IgD-negative memory B cell (primary cell): Measurements from ENCODE around the gene CDH1. TPM values are rescaled to one million over a fixed set of nuclear protein-coding genes. Genes with fewer than 3 reads are reported as not detected.

Source experiments
- H3K27ac Mint-ChIP-seq, 3 donors: one replicate each; pipeline ENCODE4 v1.8.0; 2020 to 2022; ENCODE audit warnings: mild to moderate bottlenecking in 3 of 3, mixed read lengths in 3 of 3, moderate library complexity in 1 of 3
- H3K27me3 Mint-ChIP-seq: one replicate; pipeline ENCODE4 v1.8.0; 2021; ENCODE audit warnings: mixed read lengths
- H3K36me3 Mint-ChIP-seq: one replicate; pipeline ENCODE4 v1.8.0; 2020; ENCODE audit warnings: mild to moderate bottlenecking, mixed read lengths
- H3K4me1 Mint-ChIP-seq, 3 donors: one replicate each; pipeline ENCODE4 v1.8.0; 2020 to 2022; ENCODE audit warnings: mixed read lengths in 3 of 3, mild to moderate bottlenecking in 1 of 3
- H3K4me3 Mint-ChIP-seq, 4 donors: one replicate each; pipeline ENCODE4 v1.8.0; 2020 to 2022; ENCODE audit warnings: mild to moderate bottlenecking in 4 of 4, mixed read lengths in 4 of 4, moderate library complexity in 3 of 4
- H3K9me3 Mint-ChIP-seq, 3 donors: one replicate each; pipeline ENCODE4 v1.8.0; 2020 to 2021; ENCODE audit warnings: mixed read lengths in 3 of 3, mild to moderate bottlenecking in 1 of 3
- polyA plus RNA-seq: library from polyadenylated mRNA; unstranded; fragments of 300-500 nt; fragmentation: Illumina TruSeq; gene quantifications from one replicate; pipeline ENCODE4 v1.2.3, GENCODE V29; 2021

The CDH1 gene
- polyA plus RNA-seq, 1 donor from 2014 or later: not detected

- peaks cover 0 to 1% (median 0%) of the 10 kb centered on the region in 3 donors for H3K9me3 Mint-ChIP-seq
- H3K27ac Mint-ChIP-seq: no peak overlapping the region
Measured at GRCh38 chr16:68764862-68765261, 27.8 kb downstream of the CDH1 start.

GRCh38 chr16:68767581-68767980 is 30.5 kb downstream of the CDH1 start:
- Mint-ChIP-seq H3K4me1 (peaks cover 0 to 1% (median 0%) of the 10 kb centered on the region in 3 donors), H3K36me3 (peaks cover 2% of the 10 kb centered on the region)

More at GRCh38 chr16:68764862-68765261, 27.8 kb downstream of the CDH1 start:
- Mint-ChIP-seq H3K4me1 (peaks cover 0 to 10% (median 7%) of the 10 kb centered on the region in 3 donors), H3K4me3 (no peak overlapping the region), H3K27me3 (peaks cover under 1% of the 10 kb centered on the region), H3K36me3 (peaks cover 3% of the 10 kb centered on the region)

GRCh38 chr16:68768175-68768574 is 31.1 kb downstream of the CDH1 start:
- H3K9me3 Mint-ChIP-seq: no peaks in the 10 kb centered on the region
- peaks cover 2% of the 10 kb centered on the region for H3K36me3 Mint-ChIP-seq
- peaks cover 0 to 1% (median 0%) of the 10 kb centered on the region in 3 donors for H3K4me1 Mint-ChIP-seq
- no peak overlapping the region for H3K4me3 Mint-ChIP-seq
- peak overlapping the region in 1 of 3 donors; percentile 59 for H3K27ac Mint-ChIP-seq
- peaks cover 8% of the 10 kb centered on the region for H3K27me3 Mint-ChIP-seq

More at GRCh38 chr16:68767581-68767980, 30.5 kb downstream of the CDH1 start:
- Mint-ChIP-seq H3K4me3 (no peak overlapping the region), H3K9me3 (no peaks in the 10 kb centered on the region), H3K27ac (no peak overlapping the region), H3K27me3 (peaks cover 8% of the 10 kb centered on the region)

GRCh38 chr16:68768771-68769170 is 31.7 kb downstream of the CDH1 start:
- Mint-ChIP-seq H3K36me3 (peaks cover 2% of the 10 kb centered on the region), H3K4me3 (no peak overlapping the region), H3K27ac (peak overlapping the region in 1 of 3 donors; percentile 59), H3K4me1 (peaks cover 0 to 1% (median 0%) of the 10 kb centered on the region in 3 donors), H3K9me3 (no peaks in the 10 kb centered on the region), H3K27me3 (peaks cover 8% of the 10 kb centered on the region)

- H3K27me3 Mint-ChIP-seq: peaks cover 8% of the 10 kb centered on the region
- H3K36me3 Mint-ChIP-seq: peaks cover 2% of the 10 kb centered on the region
- H3K4me1 Mint-ChIP-seq: peaks cover 0 to under 1% (median 0%) of the 10 kb centered on the region in 3 donors
- H3K9me3 Mint-ChIP-seq: no peaks in the 10 kb centered on the region
- H3K27ac Mint-ChIP-seq: no peak overlapping the region
- H3K4me3 Mint-ChIP-seq: no peak overlapping the region
Measured at GRCh38 chr16:68770671-68771070, 33.6 kb downstream of the CDH1 start.

GRCh38 chr16:68772030-68772681 is 35.1 kb downstream of the CDH1 start:
- peaks cover 8% of the 10 kb centered on the region for H3K27me3 Mint-ChIP-seq

GRCh38 chr16:68772871-68773270 is 35.8 kb downstream of the CDH1 start:
- Mint-ChIP-seq H3K36me3 (peaks cover 2% of the 10 kb centered on the region), H3K27ac (no peak overlapping the region), H3K9me3 (no peaks in the 10 kb centered on the region), H3K4me1 (peaks cover 0 to 4% (median 2%) of the 10 kb centered on the region in 3 donors), H3K27me3 (peaks cover 8% of the 10 kb centered on the region), H3K4me3 (peak overlapping the region in 1 of 4 donors; percentile 2)

More at GRCh38 chr16:68772030-68772681, 35.1 kb downstream of the CDH1 start:
- H3K36me3 Mint-ChIP-seq: peaks cover 2% of the 10 kb centered on the region
- no peak overlapping the region for H3K27ac Mint-ChIP-seq
- H3K4me3 Mint-ChIP-seq: no peak overlapping the region
- H3K9me3 Mint-ChIP-seq: no peaks in the 10 kb centered on the region
- H3K4me1 Mint-ChIP-seq: peaks cover 0 to 4% (median 2%) of the 10 kb centered on the region in 3 donors

GRCh38 chr16:68774982-68775634 is 38.0 kb downstream of the CDH1 start:
- Mint-ChIP-seq H3K36me3 (no peaks in the 10 kb centered on the region), H3K9me3 (no peaks in the 10 kb centered on the region), H3K4me1 (peaks cover 0 to 7% (median 2%) of the 10 kb centered on the region in 3 donors), H3K27ac (no peak overlapping the region), H3K27me3 (peaks cover 6% of the 10 kb centered on the region), H3K4me3 (no peak overlapping the region)

- no peaks in the 10 kb centered on the region for H3K27me3 Mint-ChIP-seq
- no peak overlapping the region for H3K4me3 Mint-ChIP-seq
- no peaks in the 10 kb centered on the region for H3K9me3 Mint-ChIP-seq
- no peak overlapping the region for H3K27ac Mint-ChIP-seq
- H3K4me1 Mint-ChIP-seq: peaks cover 0 to 7% (median 2%) of the 10 kb centered on the region in 3 donors
- no peaks in the 10 kb centered on the region for H3K36me3 Mint-ChIP-seq
Measured at GRCh38 chr16:68776821-68777485, 39.9 kb downstream of the CDH1 start.

- Mint-ChIP-seq H3K27ac (no peak overlapping the region), H3K36me3 (no peaks in the 10 kb centered on the region), H3K4me3 (no peak overlapping the region), H3K9me3 (no peaks in the 10 kb centered on the region), H3K27me3 (no peaks in the 10 kb centered on the region), H3K4me1 (peaks cover 0 to 14% (median 5%) of the 10 kb centered on the region in 3 donors)
Measured at GRCh38 chr16:68778551-68779231, 41.6 kb downstream of the CDH1 start.

- no peaks in the 10 kb centered on the region for H3K36me3 Mint-ChIP-seq
- peaks cover 0 to 14% (median 5%) of the 10 kb centered on the region in 3 donors for H3K4me1 Mint-ChIP-seq
- H3K27me3 Mint-ChIP-seq: no peaks in the 10 kb centered on the region
- H3K9me3 Mint-ChIP-seq: no peaks in the 10 kb centered on the region
- no peak overlapping the region for H3K27ac Mint-ChIP-seq
- H3K4me3 Mint-ChIP-seq: no peak overlapping the region
Measured at GRCh38 chr16:68779891-68780290, 42.8 kb downstream of the CDH1 start.

- H3K4me3 Mint-ChIP-seq: no peak overlapping the region
- H3K27me3 Mint-ChIP-seq: no peaks in the 10 kb centered on the region
- H3K36me3 Mint-ChIP-seq: no peaks in the 10 kb centered on the region
- H3K27ac Mint-ChIP-seq: no peak overlapping the region
- H3K9me3 Mint-ChIP-seq: no peaks in the 10 kb centered on the region
- H3K4me1 Mint-ChIP-seq: peaks cover 0 to 13% (median 5%) of the 10 kb centered on the region in 3 donors
Measured at GRCh38 chr16:68781784-68782183, 44.7 kb downstream of the CDH1 start.

- H3K27ac Mint-ChIP-seq: peak overlapping the region in 2 of 3 donors; percentile 9 to 65
- H3K4me1 Mint-ChIP-seq: peaks cover 0 to 10% (median 3%) of the 10 kb centered on the region in 3 donors
- no peaks in the 10 kb centered on the region for H3K27me3 Mint-ChIP-seq
- H3K36me3 Mint-ChIP-seq: no peaks in the 10 kb centered on the region
- peak overlapping the region in 1 of 4 donors; percentile 58 for H3K4me3 Mint-ChIP-seq
- no peaks in the 10 kb centered on the region for H3K9me3 Mint-ChIP-seq
Measured at GRCh38 chr16:68782198-68783174, 45.4 kb downstream of the CDH1 start.

- Mint-ChIP-seq H3K27me3 (no peaks in the 10 kb centered on the region), H3K4me1 (peaks cover 0 to 7% (median 3%) of the 10 kb centered on the region in 3 donors)
Measured at GRCh38 chr16:68784226-68784625, 47.1 kb downstream of the CDH1 start.

More at GRCh38 chr16:68784226-68784625, 47.1 kb downstream of the CDH1 start:
- no peak overlapping the region for H3K27ac Mint-ChIP-seq
- no peaks in the 10 kb centered on the region for H3K36me3 Mint-ChIP-seq
- no peak overlapping the region for H3K4me3 Mint-ChIP-seq
- no peaks in the 10 kb centered on the region for H3K9me3 Mint-ChIP-seq
